Transverse colon (tissue), 4 donors: Measurements from ENCODE around the gene FAM210A.

Experiments used
- CTCF ChIP-seq, 5 experiments: fragments of 200-600 bp in 3 of 5; fragments of 450-650 bp in 2 of 5; sonication (generic) in 3 of 5; IDR thresholded peaks; 1 replicate in 2 of 5; 2 replicates in 3 of 5; pipeline ENCODE4 v1.5.1; 2016 to 2017; ENCODE audit warnings: antibody characterized with exemption in 5 of 5, inconsistent platforms in 3 of 5, mild to moderate bottlenecking in 2 of 5, moderate library complexity in 1 of 5
- EP300 ChIP-seq: sonication (generic); formaldehyde crosslinking; IDR thresholded peaks from one replicate; pipeline ENCODE4 v1.6.1; 2017; ENCODE audit warnings: antibody characterized with exemption, low read depth
- POLR2A ChIP-seq: fragments of 450-650 bp; IDR thresholded peaks from one replicate; pipeline ENCODE4 v1.6.1; 2016; ENCODE audit warnings: antibody characterized with exemption, mild to moderate bottlenecking, moderate library complexity
- POLR2AphosphoS5 ChIP-seq, 3 donors: sonication (generic); formaldehyde crosslinking; IDR thresholded peaks; one replicate each; pipeline ENCODE4 v1.6.1; 2016; ENCODE audit warnings: antibody characterized with exemption in 3 of 3

GRCh38 chr18:13653746-13654433 is 72.5 kb downstream of the FAM210A start:
- TF ChIP-seq CTCF (IDR thresholded peaks at IDR 0.05) (no peak), POLR2A (no peak), EP300 (no peak), POLR2AphosphoS5 (IDR thresholded peaks at IDR 0.05) (no peak)
